WTC11 (cell line): ENCODE measurements around the gene ABHD10. TPM values are rescaled to one million over a fixed set of nuclear protein-coding genes. Genes with fewer than 3 reads are reported as not detected.

ENCODE experiments used
- ATAC-seq: fragments of 200-7000 bp; cut with Tn5 transposase; 2 replicates; pipeline ENCODE4 v1.10.0; 2021; ENCODE audit warnings: mild to moderate bottlenecking, moderate library complexity
- CTCF ChIA-PET: fragments of 300-600 bp; sonication (Branson Sonifier 250); formaldehyde crosslinking; loops from one replicate; lab custom pipeline; 2021; ENCODE audit warnings: antibody characterized with exemption; lab: Charles Lee
- POLR2A ChIA-PET: fragments of 350-600 bp; sonication (Branson Sonifier 250); formaldehyde crosslinking; loops from one replicate; lab custom pipeline; 2021; ENCODE audit warnings: antibody characterized with exemption; lab: Charles Lee
- DNase-seq: peaks from one replicate; pipeline ENCODE4 v3.0.0; 2021; ENCODE audit warnings: low spot score
- H3K27ac Mint-ChIP-seq: 2 replicates; pipeline ENCODE4 v1.8.0; 2021; ENCODE audit warnings: mixed read lengths
- H3K27me3 Mint-ChIP-seq: 2 replicates; pipeline ENCODE4 v1.8.0; 2021; ENCODE audit warnings: low read depth, mild to moderate bottlenecking, moderate library complexity, mixed read lengths
- H3K36me3 Mint-ChIP-seq: 2 replicates; pipeline ENCODE4 v1.8.0; 2021; ENCODE audit warnings: mixed read lengths
- H3K4me1 Mint-ChIP-seq: 2 replicates; pipeline ENCODE4 v1.8.0; 2022; ENCODE audit warnings: mixed read lengths
- H3K4me3 Mint-ChIP-seq: 2 replicates; pipeline ENCODE4 v1.8.0; 2021; ENCODE audit warnings: mild to moderate bottlenecking, moderate library complexity, mixed read lengths
- H3K9me3 Mint-ChIP-seq: 2 replicates; pipeline ENCODE4 v1.8.0; 2021; ENCODE audit warnings: mixed read lengths
- CBFB ChIP-seq: sonication (generic); formaldehyde crosslinking; IDR thresholded peaks from 2 replicates; pipeline ENCODE4 v1.8.1; 2022; ENCODE audit warnings: mild to moderate bottlenecking, low read depth, missing genetic modification reagents
- CREM ChIP-seq: sonication (generic); formaldehyde crosslinking; IDR thresholded peaks from 2 replicates; pipeline ENCODE4 v1.8.1; 2022; ENCODE audit warnings: mild to moderate bottlenecking, missing genetic modification reagents, moderate library complexity
- GRHL2 ChIP-seq: fragments of 250-450 bp; sonication (Bioruptor Pico); IDR thresholded peaks from 2 replicates; pipeline ENCODE4 v1.8.0; 2022; ENCODE audit warnings: mild to moderate bottlenecking, moderate library complexity; ENCODE audit not compliant: insufficient replicate concordance, severe bottlenecking
- GTF2I ChIP-seq: fragments of 250-450 bp; sonication (Bioruptor Pico); conservative IDR thresholded peaks from 2 replicates; pipeline ENCODE4 v1.4.0; 2021; ENCODE audit warnings: mild to moderate bottlenecking
- HMGA2 ChIP-seq: fragments of 250-450 bp; sonication (Bioruptor Pico); IDR thresholded peaks from 2 replicates; pipeline ENCODE4 v1.4.0; 2021; ENCODE audit warnings: mild to moderate bottlenecking, moderate library complexity
- IRF2 ChIP-seq: sonication (generic); formaldehyde crosslinking; IDR thresholded peaks from 2 replicates; pipeline ENCODE4 v1.8.0; 2022; ENCODE audit warnings: low read depth, missing genetic modification reagents, borderline replicate concordance
- KAT7 ChIP-seq: sonication (generic); formaldehyde crosslinking; IDR thresholded peaks from 2 replicates; pipeline ENCODE4 v1.8.1; 2023; ENCODE audit warnings: missing genetic modification reagents, mild to moderate bottlenecking, borderline replicate concordance
- NFYB ChIP-seq: sonication (generic); formaldehyde crosslinking; conservative IDR thresholded peaks from 2 replicates; pipeline ENCODE4 v1.8.0; 2022; ENCODE audit warnings: low read depth, missing genetic modification reagents
- RELA ChIP-seq: sonication (generic); formaldehyde crosslinking; IDR thresholded peaks from 2 replicates; pipeline ENCODE4 v1.8.1; 2022; ENCODE audit warnings: missing genetic modification reagents, mild to moderate bottlenecking, borderline replicate concordance
- TEAD1 ChIP-seq: sonication (generic); formaldehyde crosslinking; IDR thresholded peaks from 2 replicates; pipeline ENCODE4 v1.8.0; 2022; ENCODE audit warnings: mild to moderate bottlenecking, missing genetic modification reagents
- ZNF121 ChIP-seq: sonication (generic); formaldehyde crosslinking; IDR thresholded peaks from 2 replicates; pipeline ENCODE4 v1.8.0; 2023; ENCODE audit warnings: missing genetic modification reagents
- ZNF138 ChIP-seq: sonication (generic); formaldehyde crosslinking; conservative IDR thresholded peaks from 2 replicates; pipeline ENCODE4 v1.8.1; 2022; ENCODE audit warnings: mild to moderate bottlenecking, moderate library complexity, missing genetic modification reagents
- ZNF219 ChIP-seq: sonication (generic); formaldehyde crosslinking; IDR thresholded peaks from 2 replicates; pipeline ENCODE4 v1.8.0; 2023; ENCODE audit warnings: missing genetic modification reagents, mild to moderate bottlenecking, borderline replicate concordance
- ZNF263 ChIP-seq: sonication (generic); formaldehyde crosslinking; IDR thresholded peaks from 2 replicates; pipeline ENCODE4 v1.8.1; 2022; ENCODE audit warnings: low read depth, mild to moderate bottlenecking, moderate library complexity, missing genetic modification reagents
- ZNF423 ChIP-seq: fragments of 250-450 bp; sonication (Bioruptor Pico); IDR thresholded peaks from 2 replicates; pipeline ENCODE4 v2.1.2; 2022; ENCODE audit warnings: mild to moderate bottlenecking, moderate library complexity
- total RNA-seq: library from RNA; stranded (reverse); gene quantifications from 3 replicates; pipeline ENCODE4 v1.2.3, GENCODE V29; 2021
- TF ChIP-seq, protein P1 (sequence below): sonication (generic); formaldehyde crosslinking; IDR thresholded peaks from 2 replicates; pipeline ENCODE4 v1.8.0; 2022; ENCODE audit warnings: mild to moderate bottlenecking, missing genetic modification reagents
- TF ChIP-seq, protein P2 (sequence below): fragments of 200-600 bp; IDR thresholded peaks from 2 replicates; pipeline ENCODE4 v1.8.0; 2022; ENCODE audit warnings: antibody characterized with exemption
- TF ChIP-seq, protein P3 (sequence below): sonication (generic); formaldehyde crosslinking; conservative IDR thresholded peaks from 2 replicates; pipeline ENCODE4 v1.8.1; 2023; ENCODE audit warnings: mild to moderate bottlenecking, low read depth, missing genetic modification reagents, moderate library complexity
- TF ChIP-seq, protein P4 (sequence below): sonication (generic); formaldehyde crosslinking; IDR thresholded peaks from 2 replicates; pipeline ENCODE4 v1.8.1; 2023; ENCODE audit warnings: mild to moderate bottlenecking, missing genetic modification reagents

Gene ABHD10
- total RNA-seq, 1 experiment from 2014 or later = 27.6 TPM

DNA sequence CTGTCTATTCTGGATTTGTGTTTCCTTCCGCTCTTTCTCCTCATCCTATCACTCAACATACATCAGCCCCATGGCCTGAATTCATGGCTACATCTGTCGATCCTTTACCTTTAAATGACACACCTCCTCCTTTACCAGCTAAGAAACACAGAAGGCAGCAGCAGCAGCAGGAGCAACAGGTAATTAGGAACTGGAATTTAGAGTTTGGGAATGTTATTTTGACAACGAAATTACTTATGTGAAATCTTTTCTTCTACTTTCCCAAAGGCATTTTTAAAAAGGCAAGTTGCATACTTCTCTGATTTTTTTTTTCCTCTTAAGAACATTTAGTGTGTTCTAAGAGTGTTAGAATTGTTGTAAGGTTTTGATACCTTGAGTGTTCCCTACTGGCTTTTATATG, 29.1 kb upstream of the ABHD10 start:
- Mint-ChIP-seq H3K4me3 (no peak overlapping the region), H3K36me3 (0 out of 2 replicates have a peak, but pooled peaks cover 2% of the 10 kb centered on the region), H3K27me3 (no peaks in the 10 kb centered on the region), H3K4me1 (peaks cover 20% of the 10 kb centered on the region), H3K9me3 (no peaks in the 10 kb centered on the region), H3K27ac (no peak overlapping the region)
- DNase-seq (no peak), ATAC-seq (no peak)
- POLR2A ChIA-PET = no interaction called here
- CTCF ChIA-PET = interaction anchor here (1.3 kb wide), 1 partner anchor 16 kb away, joined by 4 read pairs; no protein-coding TSS in a partner anchor
- no peak for TF ChIP-seq IRF2
- TF ChIP-seq, protein P1, sequence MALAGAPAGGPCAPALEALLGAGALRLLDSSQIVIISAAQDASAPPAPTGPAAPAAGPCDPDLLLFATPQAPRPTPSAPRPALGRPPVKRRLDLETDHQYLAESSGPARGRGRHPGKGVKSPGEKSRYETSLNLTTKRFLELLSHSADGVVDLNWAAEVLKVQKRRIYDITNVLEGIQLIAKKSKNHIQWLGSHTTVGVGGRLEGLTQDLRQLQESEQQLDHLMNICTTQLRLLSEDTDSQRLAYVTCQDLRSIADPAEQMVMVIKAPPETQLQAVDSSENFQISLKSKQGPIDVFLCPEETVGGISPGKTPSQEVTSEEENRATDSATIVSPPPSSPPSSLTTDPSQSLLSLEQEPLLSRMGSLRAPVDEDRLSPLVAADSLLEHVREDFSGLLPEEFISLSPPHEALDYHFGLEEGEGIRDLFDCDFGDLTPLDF (CRISPR knock-in tag) = no peak
- no peak for TF ChIP-seq RELA
- TF ChIP-seq ZNF121 (CRISPR knock-in tag) = no peak
- TF ChIP-seq NFYB = no peak
- no peak for TF ChIP-seq HMGA2 (CRISPR knock-in tag)
- no peak for TF ChIP-seq GRHL2
- no peak for TF ChIP-seq KAT7 (CRISPR knock-in tag)
- TF ChIP-seq, protein P2, sequence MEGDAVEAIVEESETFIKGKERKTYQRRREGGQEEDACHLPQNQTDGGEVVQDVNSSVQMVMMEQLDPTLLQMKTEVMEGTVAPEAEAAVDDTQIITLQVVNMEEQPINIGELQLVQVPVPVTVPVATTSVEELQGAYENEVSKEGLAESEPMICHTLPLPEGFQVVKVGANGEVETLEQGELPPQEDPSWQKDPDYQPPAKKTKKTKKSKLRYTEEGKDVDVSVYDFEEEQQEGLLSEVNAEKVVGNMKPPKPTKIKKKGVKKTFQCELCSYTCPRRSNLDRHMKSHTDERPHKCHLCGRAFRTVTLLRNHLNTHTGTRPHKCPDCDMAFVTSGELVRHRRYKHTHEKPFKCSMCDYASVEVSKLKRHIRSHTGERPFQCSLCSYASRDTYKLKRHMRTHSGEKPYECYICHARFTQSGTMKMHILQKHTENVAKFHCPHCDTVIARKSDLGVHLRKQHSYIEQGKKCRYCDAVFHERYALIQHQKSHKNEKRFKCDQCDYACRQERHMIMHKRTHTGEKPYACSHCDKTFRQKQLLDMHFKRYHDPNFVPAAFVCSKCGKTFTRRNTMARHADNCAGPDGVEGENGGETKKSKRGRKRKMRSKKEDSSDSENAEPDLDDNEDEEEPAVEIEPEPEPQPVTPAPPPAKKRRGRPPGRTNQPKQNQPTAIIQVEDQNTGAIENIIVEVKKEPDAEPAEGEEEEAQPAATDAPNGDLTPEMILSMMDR = no peak
- no peak for TF ChIP-seq ZNF138 (CRISPR knock-in tag)
- TF ChIP-seq, protein P3, sequence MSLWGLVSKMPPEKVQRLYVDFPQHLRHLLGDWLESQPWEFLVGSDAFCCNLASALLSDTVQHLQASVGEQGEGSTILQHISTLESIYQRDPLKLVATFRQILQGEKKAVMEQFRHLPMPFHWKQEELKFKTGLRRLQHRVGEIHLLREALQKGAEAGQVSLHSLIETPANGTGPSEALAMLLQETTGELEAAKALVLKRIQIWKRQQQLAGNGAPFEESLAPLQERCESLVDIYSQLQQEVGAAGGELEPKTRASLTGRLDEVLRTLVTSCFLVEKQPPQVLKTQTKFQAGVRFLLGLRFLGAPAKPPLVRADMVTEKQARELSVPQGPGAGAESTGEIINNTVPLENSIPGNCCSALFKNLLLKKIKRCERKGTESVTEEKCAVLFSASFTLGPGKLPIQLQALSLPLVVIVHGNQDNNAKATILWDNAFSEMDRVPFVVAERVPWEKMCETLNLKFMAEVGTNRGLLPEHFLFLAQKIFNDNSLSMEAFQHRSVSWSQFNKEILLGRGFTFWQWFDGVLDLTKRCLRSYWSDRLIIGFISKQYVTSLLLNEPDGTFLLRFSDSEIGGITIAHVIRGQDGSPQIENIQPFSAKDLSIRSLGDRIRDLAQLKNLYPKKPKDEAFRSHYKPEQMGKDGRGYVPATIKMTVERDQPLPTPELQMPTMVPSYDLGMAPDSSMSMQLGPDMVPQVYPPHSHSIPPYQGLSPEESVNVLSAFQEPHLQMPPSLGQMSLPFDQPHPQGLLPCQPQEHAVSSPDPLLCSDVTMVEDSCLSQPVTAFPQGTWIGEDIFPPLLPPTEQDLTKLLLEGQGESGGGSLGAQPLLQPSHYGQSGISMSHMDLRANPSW = no peak
- no peak for TF ChIP-seq ZNF219 (CRISPR knock-in tag)
- no peak for TF ChIP-seq TEAD1 (CRISPR knock-in tag)
- TF ChIP-seq CREM (CRISPR knock-in tag) = no peak
- TF ChIP-seq, protein P4, sequence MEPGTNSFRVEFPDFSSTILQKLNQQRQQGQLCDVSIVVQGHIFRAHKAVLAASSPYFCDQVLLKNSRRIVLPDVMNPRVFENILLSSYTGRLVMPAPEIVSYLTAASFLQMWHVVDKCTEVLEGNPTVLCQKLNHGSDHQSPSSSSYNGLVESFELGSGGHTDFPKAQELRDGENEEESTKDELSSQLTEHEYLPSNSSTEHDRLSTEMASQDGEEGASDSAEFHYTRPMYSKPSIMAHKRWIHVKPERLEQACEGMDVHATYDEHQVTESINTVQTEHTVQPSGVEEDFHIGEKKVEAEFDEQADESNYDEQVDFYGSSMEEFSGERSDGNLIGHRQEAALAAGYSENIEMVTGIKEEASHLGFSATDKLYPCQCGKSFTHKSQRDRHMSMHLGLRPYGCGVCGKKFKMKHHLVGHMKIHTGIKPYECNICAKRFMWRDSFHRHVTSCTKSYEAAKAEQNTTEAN (CRISPR knock-in tag) = no peak
- TF ChIP-seq GTF2I (CRISPR knock-in tag) = no peak

DNA sequence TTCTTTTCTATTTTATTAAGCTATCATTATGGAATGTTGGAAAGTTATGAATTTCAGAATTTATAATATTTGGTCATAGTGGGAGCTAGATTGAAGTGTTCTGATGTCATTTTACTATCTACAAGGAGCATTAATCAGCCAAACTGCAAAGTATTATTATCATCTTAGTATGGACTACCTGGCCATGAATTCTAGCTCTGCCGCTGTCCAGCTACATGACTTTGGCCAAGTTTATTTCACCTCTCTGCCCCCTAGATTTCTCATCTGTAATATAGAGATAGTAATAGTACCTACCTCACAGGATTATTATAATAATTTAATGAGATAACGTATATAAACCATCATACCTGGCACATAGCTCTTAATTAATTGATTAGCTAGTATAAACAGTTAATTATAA, 27.8 kb upstream of the ABHD10 start:
- Mint-ChIP-seq H3K27ac (no peak overlapping the region), H3K4me3 (no peak overlapping the region), H3K36me3 (no peaks in the 10 kb centered on the region; the same call in 1 of the 2 replicates), H3K9me3 (no peaks in the 10 kb centered on the region), H3K27me3 (peaks cover 6% of the 10 kb centered on the region), H3K4me1 (peaks cover 21% of the 10 kb centered on the region)
- ChIA-PET CTCF (interaction anchor here (1.0 kb wide), 1 partner anchor 63 kb away, joined by 5 read pairs; no protein-coding TSS in a partner anchor), POLR2A (no interaction called here)
- DNase-seq (no peak), ATAC-seq (no peak)
- TF ChIP-seq ZNF423 = no peak
- TF ChIP-seq CBFB = no peak
- TF ChIP-seq ZNF263 (CRISPR knock-in tag) = no peak
